SK-N-SH treated with all-trans-retinoic acid at 6 μM for 48 hours (cell line): ENCODE measurements around the gene HGS.
A peak's percentile ranks its signal among the peaks of the same experiment; 100 is the strongest.

Source experiments
- ATAC-seq: fragments of 200-7000 bp; cut with Tn5 transposase; 3 replicates; pipeline ENCODE4 v1.9.1; 2020; ENCODE audit warnings: mild to moderate bottlenecking, moderate library complexity
- ARNTL ChIP-seq: fragments of 450-650 bp; formaldehyde crosslinking; IDR thresholded peaks from 2 replicates; pipeline ENCODE4 v1.5.0; 2020; ENCODE audit warnings: low read depth, mild to moderate bottlenecking, moderate library complexity, borderline replicate concordance
- CSDC2 ChIP-seq: fragments of 250-450 bp; sonication (Bioruptor Pico); IDR thresholded peaks from 2 replicates; pipeline ENCODE4 v1.5.0; 2020; ENCODE audit warnings: mild to moderate bottlenecking, moderate library complexity
- CSRNP3 ChIP-seq: fragments of 250-450 bp; sonication (Bioruptor Pico); IDR thresholded peaks from 2 replicates; pipeline ENCODE4 v1.5.1; 2021; ENCODE audit warnings: mild to moderate bottlenecking, moderate library complexity
- ESRRG ChIP-seq: fragments of 250-450 bp; sonication (Bioruptor Pico); IDR thresholded peaks from 2 replicates; pipeline ENCODE4 v1.6.1; 2021; ENCODE audit warnings: mild to moderate bottlenecking
- GLIS3 ChIP-seq: fragments of 250-450 bp; sonication (Bioruptor Pico); IDR thresholded peaks from 2 replicates; pipeline ENCODE4 v1.5.0; 2020; ENCODE audit warnings: mild to moderate bottlenecking, moderate library complexity
- ISL1 ChIP-seq: fragments of 250-450 bp; sonication (Bioruptor Pico); IDR thresholded peaks from 2 replicates; pipeline ENCODE4 v2.1.2; 2022; ENCODE audit warnings: mild to moderate bottlenecking, moderate library complexity
- POU6F1 ChIP-seq: fragments of 250-450 bp; sonication (Bioruptor Pico); IDR thresholded peaks from 2 replicates; pipeline ENCODE4 v1.8.0; 2021; ENCODE audit warnings: low read depth, mild to moderate bottlenecking, moderate library complexity, borderline replicate concordance
- PPARA ChIP-seq: fragments of 250-450 bp; sonication (Bioruptor Pico); IDR thresholded peaks from 2 replicates; pipeline ENCODE4 v1.5.0; 2020; ENCODE audit warnings: mild to moderate bottlenecking, borderline replicate concordance
- RARB ChIP-seq: fragments of 250-450 bp; sonication (Bioruptor Pico); IDR thresholded peaks from 2 replicates; pipeline ENCODE4 v1.8.0; 2021; ENCODE audit warnings: mild to moderate bottlenecking, moderate library complexity
- SNAI2 ChIP-seq: fragments of 250-450 bp; sonication (Bioruptor Pico); IDR thresholded peaks from 2 replicates; pipeline ENCODE4 v1.5.0; 2020; ENCODE audit warnings: mild to moderate bottlenecking, moderate library complexity
- TOX ChIP-seq: fragments of 250-450 bp; sonication (Bioruptor Pico); IDR thresholded peaks from 2 replicates; pipeline ENCODE4 v1.8.0; 2021; ENCODE audit warnings: mild to moderate bottlenecking, moderate library complexity, borderline replicate concordance
- TSHZ2 ChIP-seq: fragments of 250-450 bp; sonication (Bioruptor Pico); IDR thresholded peaks from 2 replicates; pipeline ENCODE4 v1.5.0; 2020; ENCODE audit warnings: mild to moderate bottlenecking, moderate library complexity
- ZFP3 ChIP-seq: fragments of 250-450 bp; sonication (Bioruptor Pico); IDR thresholded peaks from 2 replicates; pipeline ENCODE4 v1.5.0; 2020; ENCODE audit warnings: mild to moderate bottlenecking, moderate library complexity
- ZFP30 ChIP-seq: fragments of 450-650 bp; formaldehyde crosslinking; IDR thresholded peaks from 2 replicates; pipeline ENCODE4 v1.5.0; 2022; ENCODE audit warnings: mild to moderate bottlenecking, moderate library complexity
- ZNF565 ChIP-seq: fragments of 450-650 bp; formaldehyde crosslinking; conservative IDR thresholded peaks from 2 replicates; pipeline ENCODE4 v1.5.0; 2020; ENCODE audit warnings: low read depth, mild to moderate bottlenecking, moderate library complexity
- ZNF8 ChIP-seq: fragments of 450-650 bp; formaldehyde crosslinking; IDR thresholded peaks from 2 replicates; pipeline ENCODE4 v1.5.0; 2020; ENCODE audit warnings: mild to moderate bottlenecking, moderate library complexity
- TF ChIP-seq, protein P1 (sequence below): fragments of 250-450 bp; sonication (Bioruptor Pico); IDR thresholded peaks from 2 replicates; pipeline ENCODE4 v1.8.0; 2020; ENCODE audit warnings: mild to moderate bottlenecking, moderate library complexity, borderline replicate concordance

The HGS gene

GRCh38 chr17:81701288-81702071 lies 17.7 kb downstream of the HGS start:
- peak; percentile 28 for ATAC-seq
- TF ChIP-seq GLIS3 (no peak), RARB (CRISPR knock-in tag) (no peak), ZNF565 (CRISPR knock-in tag) (no peak), ARNTL (CRISPR knock-in tag) (no peak), SNAI2 (CRISPR knock-in tag) (no peak), CSRNP3 (CRISPR knock-in tag) (no peak), ESRRG (CRISPR knock-in tag) (no peak), CSDC2 (CRISPR knock-in tag) (no peak), TSHZ2 (CRISPR knock-in tag) (no peak)

DNA sequence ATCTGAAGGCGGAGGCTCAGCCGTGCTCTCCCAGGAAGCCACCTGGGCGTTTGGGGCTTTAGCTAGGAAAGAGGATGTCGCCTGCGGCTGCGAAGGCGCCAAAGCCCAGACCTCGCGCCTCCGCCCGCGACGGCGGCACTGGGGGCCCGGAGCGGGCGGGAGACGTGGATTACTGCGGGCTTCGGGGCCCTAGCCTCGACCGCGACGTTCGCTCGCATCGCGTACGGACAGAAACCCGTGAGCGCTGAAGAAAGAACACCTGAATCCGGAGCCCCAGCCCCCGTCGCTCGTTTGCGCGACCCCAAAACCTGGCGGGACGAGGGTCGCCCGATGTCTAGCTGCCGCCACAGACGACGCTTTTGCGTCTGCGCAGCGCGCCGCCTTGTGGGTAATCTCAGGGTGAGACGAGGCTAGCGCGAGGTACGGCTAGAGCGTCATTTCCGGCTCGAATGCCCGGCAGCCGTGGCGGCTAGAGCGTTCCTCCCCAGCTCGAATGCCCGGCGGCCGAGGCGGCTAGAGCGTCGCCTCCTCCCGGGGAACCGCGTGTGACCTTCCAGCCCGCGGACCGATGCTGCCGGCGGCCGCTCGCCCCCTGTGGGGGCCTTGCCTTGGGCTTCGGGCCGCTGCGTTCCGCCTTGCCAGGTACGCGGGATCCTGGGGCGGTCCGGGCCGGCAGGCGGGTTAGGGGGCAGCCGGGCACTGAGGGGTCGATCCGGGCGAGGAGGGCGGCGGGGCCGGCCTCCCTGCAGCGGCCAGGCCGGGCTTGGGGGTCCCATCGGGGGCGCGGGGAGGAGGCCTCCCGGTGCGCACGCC lies 19.3 kb downstream of the HGS start, which contains the start of gene MRPL12:
MRPL12 (plus strand) TSS at position 434 of the 813 bp plus-strand sequence; CDS start at position 569, 135 bp downstream.
- TF ChIP-seq TSHZ2 (CRISPR knock-in tag) (no peak), PPARA (CRISPR knock-in tag) (no peak), TOX (CRISPR knock-in tag) (0 out of 2 replicates have a peak, but pooled peaks have one; percentile 2), ESRRG (CRISPR knock-in tag) (0 out of 2 replicates have a peak, but pooled peaks have one; percentile 47), SNAI2 (CRISPR knock-in tag) (no peak), CSDC2 (CRISPR knock-in tag) (peak; percentile 10; the same call in 1 of the 2 replicates), ISL1 (CRISPR knock-in tag) (no peak), ARNTL (CRISPR knock-in tag) (no peak), ZNF8 (CRISPR knock-in tag) (no peak), CSRNP3 (CRISPR knock-in tag) (no peak), ZFP30 (CRISPR knock-in tag) (peak; percentile 19; the same call in 1 of the 2 replicates), ZNF565 (CRISPR knock-in tag) (peak; percentile 70; the same call in 1 of the 2 replicates), GLIS3 (peak; percentile 16; the same call in 1 of the 2 replicates), ZFP3 (CRISPR knock-in tag) (peak; percentile 51; the same call in 1 of the 2 replicates), POU6F1 (CRISPR knock-in tag) (peak; percentile 62; the same call in 1 of the 2 replicates)
- TF ChIP-seq, protein P1, sequence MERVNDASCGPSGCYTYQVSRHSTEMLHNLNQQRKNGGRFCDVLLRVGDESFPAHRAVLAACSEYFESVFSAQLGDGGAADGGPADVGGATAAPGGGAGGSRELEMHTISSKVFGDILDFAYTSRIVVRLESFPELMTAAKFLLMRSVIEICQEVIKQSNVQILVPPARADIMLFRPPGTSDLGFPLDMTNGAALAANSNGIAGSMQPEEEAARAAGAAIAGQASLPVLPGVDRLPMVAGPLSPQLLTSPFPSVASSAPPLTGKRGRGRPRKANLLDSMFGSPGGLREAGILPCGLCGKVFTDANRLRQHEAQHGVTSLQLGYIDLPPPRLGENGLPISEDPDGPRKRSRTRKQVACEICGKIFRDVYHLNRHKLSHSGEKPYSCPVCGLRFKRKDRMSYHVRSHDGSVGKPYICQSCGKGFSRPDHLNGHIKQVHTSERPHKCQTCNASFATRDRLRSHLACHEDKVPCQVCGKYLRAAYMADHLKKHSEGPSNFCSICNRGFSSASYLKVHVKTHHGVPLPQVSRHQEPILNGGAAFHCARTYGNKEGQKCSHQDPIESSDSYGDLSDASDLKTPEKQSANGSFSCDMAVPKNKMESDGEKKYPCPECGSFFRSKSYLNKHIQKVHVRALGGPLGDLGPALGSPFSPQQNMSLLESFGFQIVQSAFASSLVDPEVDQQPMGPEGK, result peak; percentile 52; the same call in 1 of the 2 replicates
- peak; percentile 90 for ATAC-seq
